ENCODE measurements around the gene RNF180. TPM values are rescaled to one million over a fixed set of nuclear protein-coding genes. Genes with fewer than 3 reads are reported as not detected.
"Not testable (repeated sequence)": the region's sequence is repeated elsewhere in the genome, so short reads cannot be mapped to it uniquely, and the experiment has no call there.

The RNF180 gene
- total RNA-seq, 4 donors from 2014 or later, result 6.0 to 13.1 (median 10.1) TPM

- Histone ChIP-seq H3K27me3 (no peaks in the 10 kb centered on the region), H3K4me1 (no peaks in the 10 kb centered on the region), H3K27ac (no peak overlapping the region), H3K4me3 (no peak overlapping the region), H3K9me3 (peaks cover 0 to 9% (median 0%) of the 10 kb centered on the region in 4 donors), H3K36me3 (no peaks in the 10 kb centered on the region)
- WGBS, 2 donors, result 66 to 67% methylated on average over 4 of the region's 4 CpGs
- DNase-seq (ENCODE audit: low spot score in 2 of 2), result no peak
- TF ChIP-seq EP300 (IDR thresholded peaks at IDR 0.05) (no peak), CTCF (IDR thresholded peaks at IDR 0.05) (no peak), POLR2A (IDR thresholded peaks at IDR 0.05) (no peak)
These were observed 103.5 kb downstream of the RNF180 start for GRCh38 chr5:64269164-64269563.

GRCh38 chr5:64273276-64273675, 107.6 kb downstream of the RNF180 start:
- Histone ChIP-seq H3K36me3 (no peaks in the 10 kb centered on the region), H3K4me1 (no peaks in the 10 kb centered on the region), H3K27me3 (no peaks in the 10 kb centered on the region), H3K9me3 (no peaks in the 10 kb centered on the region), H3K27ac (no peak overlapping the region), H3K4me3 (no peak overlapping the region)
- no peak for TF ChIP-seq EP300 (IDR thresholded peaks at IDR 0.05)
- no peak for TF ChIP-seq POLR2A (IDR thresholded peaks at IDR 0.05)
- no peak for TF ChIP-seq CTCF (IDR thresholded peaks at IDR 0.05)
- 38 to 39% methylated on average over 1 of the region's 1 CpG for WGBS, 2 donors
- DNase-seq (ENCODE audit: low spot score in 2 of 2), result no peak

- Histone ChIP-seq H3K9me3 (peaks cover 0 to 30% (median 1%) of the 10 kb centered on the region in 4 donors), H3K4me3 (no peak overlapping the region), H3K27ac (no peak overlapping the region), H3K27me3 (no peaks in the 10 kb centered on the region), H3K36me3 (no peaks in the 10 kb centered on the region), H3K4me1 (no peaks in the 10 kb centered on the region)
- 80 to 89% methylated on average over 8 of the region's 8 CpGs for WGBS, 2 donors
- no peak for TF ChIP-seq POLR2A (IDR thresholded peaks at IDR 0.05)
- TF ChIP-seq CTCF (IDR thresholded peaks at IDR 0.05), result no peak
- TF ChIP-seq EP300 (IDR thresholded peaks at IDR 0.05), result no peak
- DNase-seq (ENCODE audit: low spot score in 2 of 2), result no peak
These were observed 119.8 kb downstream of the RNF180 start for GRCh38 chr5:64285188-64286130.

GRCh38 chr5:64286381-64286780, 120.7 kb downstream of the RNF180 start:
- Histone ChIP-seq H3K27ac (no peak overlapping the region), H3K4me3 (no peak overlapping the region), H3K4me1 (no peaks in the 10 kb centered on the region), H3K27me3 (no peaks in the 10 kb centered on the region), H3K36me3 (no peaks in the 10 kb centered on the region), H3K9me3 (peaks cover 0 to 27% (median 0%) of the 10 kb centered on the region in 4 donors)
- DNase-seq (ENCODE audit: low spot score in 2 of 2), result no peak
- 93 to 96% methylated on average over 1 of the region's 1 CpG for WGBS, 2 donors
- no peak for TF ChIP-seq CTCF (IDR thresholded peaks at IDR 0.05)
- no peak for TF ChIP-seq POLR2A (IDR thresholded peaks at IDR 0.05)
- no peak for TF ChIP-seq EP300 (IDR thresholded peaks at IDR 0.05)

- H3K27ac ChIP-seq; H3K36me3 ChIP-seq; H3K27me3 ChIP-seq; DNase-seq (ENCODE audit: low spot score in 2 of 2); H3K4me1 ChIP-seq; H3K4me3 ChIP-seq: not testable (repeated sequence)
- H3K9me3 ChIP-seq, result peaks cover 0 to 22% (median 0%) of the 10 kb centered on the region in 4 donors
- 87 to 88% methylated on average over 2 of the region's 2 CpGs for WGBS, 2 donors
These were observed 122.9 kb downstream of the RNF180 start for GRCh38 chr5:64288496-64288895.
